Spleen (tissue), 7 donors: ENCODE data around the gene AHCY.

Experiments used
- CTCF ChIP-seq, 11 experiments: fragments of 200-600 bp in 7 of 11; fragments of 450-650 bp in 4 of 11; sonication (generic) in 4 of 11; IDR thresholded peaks in 8 of 11; conservative IDR thresholded peaks in 3 of 11; 1 replicate in 7 of 11; 2 replicates in 4 of 11; pipeline versions ENCODE4 v1.4.0 to v1.8.0; 2016 to 2021; ENCODE audit warnings: antibody characterized with exemption in 11 of 11, inconsistent platforms in 4 of 11, mild to moderate bottlenecking in 1 of 11
- POLR2A ChIP-seq, 3 donors: fragments of 450-650 bp; IDR thresholded peaks; one replicate each; pipeline ENCODE4 v1.5.1; 2017; ENCODE audit warnings: antibody characterized with exemption in 3 of 3, mild to moderate bottlenecking in 1 of 3
- donor health status: DM: no; HTN: no; CAD: no; lungs with moderate emphysema.
- donor health status: DM: no; HTN: no; CAD: no.
- donor health status: DM: no; HTN: no; CAD: no.

GRCh38 chr20:34232494-34233087 is 70.6 kb downstream of the AHCY start:
- no peak for TF ChIP-seq CTCF (IDR thresholded peaks at IDR 0.05 in 8 of 11, conservative IDR thresholded peaks at IDR 0.05 in 3 of 11)
- no peak for TF ChIP-seq POLR2A (IDR thresholded peaks at IDR 0.05)
